Tibial nerve (tissue), 4 donors: ENCODE data around the gene XPO4.

Experiments
- CTCF ChIP-seq, 5 experiments: fragments of 200-600 bp in 3 of 5; fragments of 450-650 bp in 2 of 5; sonication (generic) in 3 of 5; IDR thresholded peaks; one replicate each; pipeline ENCODE4 v1.5.1; 2016 to 2019; ENCODE audit warnings: antibody characterized with exemption in 5 of 5, mild to moderate bottlenecking in 3 of 5, moderate library complexity in 2 of 5
- EP300 ChIP-seq, 2 donors: sonication (generic); formaldehyde crosslinking; IDR thresholded peaks; one replicate each; pipeline ENCODE4 v1.6.1; 2017; ENCODE audit warnings: antibody characterized with exemption in 2 of 2, mild to moderate bottlenecking in 1 of 2
- POLR2A ChIP-seq, 2 donors: fragments of 450-650 bp; IDR thresholded peaks; one replicate each; pipeline ENCODE4 v1.6.1; 2017; ENCODE audit warnings: antibody characterized with exemption in 2 of 2, mild to moderate bottlenecking in 2 of 2, moderate library complexity in 2 of 2

- TF ChIP-seq CTCF (IDR thresholded peaks at IDR 0.05) (no peak), POLR2A (IDR thresholded peaks at IDR 0.05) (no peak), EP300 (IDR thresholded peaks at IDR 0.05) (no peak)
Measured at GRCh38 chr13:20856650-20857049, 45.9 kb downstream of the XPO4 start.
